K562 (cell line): Measurements from ENCODE around the gene IGFALS.

Experiments used
- EZH2 ChIP-seq: IDR thresholded peaks from 2 replicates; pipeline ENCODE4 v1.6.1; 2012; ENCODE audit warnings: low read depth, mild to moderate bottlenecking, inconsistent platforms, low read length, borderline replicate concordance
- MLX ChIP-seq, 2 experiments: fragments of 450-650 bp in 1 of 2; sonication (generic) in 1 of 2; formaldehyde crosslinking; conservative IDR thresholded peaks; 2 replicates each; pipeline versions ENCODE4 v1.4.0 to v1.8.1; 2020 to 2022; ENCODE audit warnings: mild to moderate bottlenecking in 1 of 2, missing genetic modification reagents in 1 of 2
- SIRT6 ChIP-seq: IDR thresholded peaks from one replicate; pipeline ENCODE4 v1.6.1; 2012; ENCODE audit warnings: low read depth, mild to moderate bottlenecking, control low read depth, inconsistent platforms, low read length, moderate library complexity
- SMAD1 ChIP-seq: fragments of 150-350 bp; IDR thresholded peaks from 2 replicates; pipeline ENCODE4 v1.6.1; 2014; ENCODE audit warnings: low read length, low read depth; ENCODE audit not compliant: partially characterized antibody
- STAT5B ChIP-seq: fragments of 250-450 bp; sonication (Bioruptor Pico); IDR thresholded peaks from 2 replicates; pipeline ENCODE4 v1.8.0; 2021; ENCODE audit warnings: mild to moderate bottlenecking, inconsistent platforms
- TF ChIP-seq, protein P1 (sequence below): sonication (generic); formaldehyde crosslinking; IDR thresholded peaks from 2 replicates; pipeline ENCODE4 v1.8.1; 2022; ENCODE audit warnings: missing genetic modification reagents

DNA sequence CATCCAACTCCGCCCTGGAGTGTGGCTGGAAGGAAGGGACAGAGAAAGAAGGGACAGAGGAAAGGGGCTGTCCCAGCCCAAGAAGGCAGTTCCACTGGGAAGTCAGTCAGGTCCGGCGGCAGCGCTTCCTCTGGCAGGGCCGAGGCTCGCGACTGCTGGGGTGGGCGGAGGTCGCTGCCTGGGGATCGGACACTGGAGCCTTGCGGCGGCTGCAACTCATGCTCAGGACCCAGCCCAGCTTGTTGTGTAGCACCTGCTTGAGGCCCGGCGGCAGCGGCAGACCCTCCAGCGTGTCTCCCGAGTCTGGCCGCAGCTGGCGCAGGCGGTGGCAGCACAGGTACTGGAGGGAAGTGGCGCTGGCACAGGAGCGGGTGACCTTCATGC lies 16.5 kb downstream of the IGFALS start:
- TF ChIP-seq SIRT6 (no peak), SMAD1 (no peak), MLX (CRISPR knock-in tag; conservative IDR thresholded peaks at IDR 0.05) (no peak), EZH2 (no peak), STAT5B (CRISPR knock-in tag) (no peak)
- TF ChIP-seq, protein P1, sequence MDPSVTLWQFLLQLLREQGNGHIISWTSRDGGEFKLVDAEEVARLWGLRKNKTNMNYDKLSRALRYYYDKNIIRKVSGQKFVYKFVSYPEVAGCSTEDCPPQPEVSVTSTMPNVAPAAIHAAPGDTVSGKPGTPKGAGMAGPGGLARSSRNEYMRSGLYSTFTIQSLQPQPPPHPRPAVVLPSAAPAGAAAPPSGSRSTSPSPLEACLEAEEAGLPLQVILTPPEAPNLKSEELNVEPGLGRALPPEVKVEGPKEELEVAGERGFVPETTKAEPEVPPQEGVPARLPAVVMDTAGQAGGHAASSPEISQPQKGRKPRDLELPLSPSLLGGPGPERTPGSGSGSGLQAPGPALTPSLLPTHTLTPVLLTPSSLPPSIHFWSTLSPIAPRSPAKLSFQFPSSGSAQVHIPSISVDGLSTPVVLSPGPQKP (CRISPR knock-in tag): no peak
